GM23338 (cell line): ENCODE measurements around the gene ACTG2. TPM values are rescaled to one million over a fixed set of nuclear protein-coding genes. Genes with fewer than 3 reads are reported as not detected.

Source experiments
- ATAC-seq: fragments of 200-7000 bp; cut with Tn5 transposase; 3 replicates; pipeline ENCODE4 v1.9.1; 2020
- DNase-seq: peaks from one replicate; pipeline ENCODE4 v3.0.0-alpha.2; 2015; ENCODE audit warnings: low spot score
- H2AFZ ChIP-seq: fragments of 200-600 bp; sonication (generic); 2 replicates; pipeline ENCODE4 v1.8.0; 2016; ENCODE audit warnings: antibody characterized with exemption, mild to moderate bottlenecking, moderate library complexity
- H3F3A ChIP-seq: fragments of 200-600 bp; sonication (generic); replicated peaks from 2 replicates; pipeline ENCODE4 v1.8.0; 2017; ENCODE audit warnings: antibody characterized with exemption, mixed run types, low read depth
- H3K27ac ChIP-seq: fragments of 200-600 bp; sonication (generic); 2 replicates; pipeline ENCODE4 v1.6.1; 2016; ENCODE audit warnings: low read depth
- H3K27me3 ChIP-seq: fragments of 200-600 bp; sonication (generic); 2 replicates; pipeline ENCODE4 v1.8.0; 2016; ENCODE audit warnings: mild to moderate bottlenecking, mixed run types, moderate library complexity; ENCODE audit not compliant: insufficient read depth
- H3K36me3 ChIP-seq: fragments of 200-600 bp; sonication (generic); 2 replicates; pipeline ENCODE4 v1.8.0; 2016; ENCODE audit warnings: mild to moderate bottlenecking; ENCODE audit not compliant: insufficient read depth
- H3K4me1 ChIP-seq: fragments of 200-600 bp; sonication (generic); 2 replicates; pipeline ENCODE4 v1.8.0; 2016; ENCODE audit warnings: mild to moderate bottlenecking, moderate library complexity; ENCODE audit not compliant: insufficient read depth
- H3K4me2 ChIP-seq: fragments of 200-600 bp; sonication (generic); 2 replicates; pipeline ENCODE4 v1.7.1; 2017; ENCODE audit warnings: mixed run types
- H3K4me3 ChIP-seq: fragments of 200-600 bp; sonication (generic); 2 replicates; pipeline ENCODE4 v1.6.1; 2016; ENCODE audit warnings: mixed run types
- H3K79me2 ChIP-seq: fragments of 200-600 bp; sonication (generic); replicated peaks from 2 replicates; pipeline ENCODE4 v1.8.0; 2017; ENCODE audit warnings: mild to moderate bottlenecking; ENCODE audit not compliant: insufficient read depth
- H3K9me2 ChIP-seq: fragments of 200-600 bp; sonication (generic); 2 replicates; pipeline ENCODE4 v1.8.0; 2017; ENCODE audit not compliant: insufficient read depth
- H4K20me1 ChIP-seq: fragments of 200-600 bp; sonication (generic); replicated peaks from 2 replicates; pipeline ENCODE4 v1.8.0; 2017; ENCODE audit warnings: mild to moderate bottlenecking; ENCODE audit not compliant: insufficient read depth
- H3K27ac Mint-ChIP-seq: 2 replicates; pipeline ENCODE4 v1.8.0; 2020; ENCODE audit warnings: inconsistent platforms, mild to moderate bottlenecking, moderate library complexity, mixed read lengths
- H3K27me3 Mint-ChIP-seq: 3 replicates; pipeline ENCODE4 v1.8.0; 2022; ENCODE audit warnings: low read depth, mild to moderate bottlenecking, moderate library complexity, mixed read lengths, inconsistent platforms; ENCODE audit not compliant: insufficient read depth, poor library complexity
- H3K36me3 Mint-ChIP-seq: 3 replicates; pipeline ENCODE4 v1.8.0; 2021; ENCODE audit warnings: low read depth, mild to moderate bottlenecking, inconsistent platforms, moderate library complexity, mixed read lengths
- H3K4me1 Mint-ChIP-seq: 3 replicates; pipeline ENCODE4 v1.8.0; 2020; ENCODE audit warnings: mild to moderate bottlenecking, inconsistent platforms, mixed read lengths
- H3K4me3 Mint-ChIP-seq: 3 replicates; pipeline ENCODE4 v1.8.0; 2021; ENCODE audit warnings: moderate library complexity, mild to moderate bottlenecking, inconsistent platforms, mixed read lengths
- H3K9me3 Mint-ChIP-seq: 3 replicates; pipeline ENCODE4 v1.8.0; 2020; ENCODE audit warnings: moderate library complexity, mild to moderate bottlenecking, inconsistent platforms, mixed read lengths
- CREB1 ChIP-seq: fragments of 250-450 bp; sonication (Bioruptor Pico); IDR thresholded peaks from 2 replicates; pipeline ENCODE4 v1.5.0; 2020; ENCODE audit warnings: low read depth, mild to moderate bottlenecking, moderate library complexity
- EZH2phosphoT487 ChIP-seq: fragments of 200-600 bp; sonication (generic); IDR thresholded peaks from one replicate; pipeline ENCODE4 v1.8.1; 2018; ENCODE audit warnings: antibody characterized with exemption; ENCODE audit not compliant: unreplicated experiment
- JUNB ChIP-seq: IDR thresholded peaks from one replicate; pipeline ENCODE4 v1.6.1; 2016; ENCODE audit warnings: antibody characterized with exemption; ENCODE audit not compliant: unreplicated experiment
- NANOG ChIP-seq: IDR thresholded peaks from 2 replicates; pipeline ENCODE4 v1.6.1; 2016; ENCODE audit warnings: antibody characterized with exemption, borderline replicate concordance
- POLR2AphosphoS5 ChIP-seq: IDR thresholded peaks from 2 replicates; pipeline ENCODE4 v1.6.1; 2016; ENCODE audit warnings: antibody characterized with exemption, low read depth
- STAT1 ChIP-seq: IDR thresholded peaks from one replicate; pipeline ENCODE4 v1.6.1; 2016; ENCODE audit warnings: antibody characterized with exemption; ENCODE audit not compliant: unreplicated experiment
- ZNF114 ChIP-seq: fragments of 250-450 bp; sonication (Bioruptor Pico); IDR thresholded peaks from 2 replicates; pipeline ENCODE4 v1.5.0; 2020; ENCODE audit warnings: mild to moderate bottlenecking, moderate library complexity
- ZNF331 ChIP-seq: fragments of 250-450 bp; sonication (Bioruptor Pico); IDR thresholded peaks from 2 replicates; pipeline ENCODE4 v1.5.0; 2020; ENCODE audit warnings: low read depth, mild to moderate bottlenecking, moderate library complexity
- polyA plus RNA-seq: library from polyadenylated mRNA; unstranded; fragments of >200 nt; fragmentation: Nextera tagmentation; extraction: Ambion mirVana; gene quantifications from 2 replicates; pipeline ENCODE4 v1.2.1, GENCODE V29; 2016
- total RNA-seq: library from RNA; depleted of rRNA; stranded (reverse); fragments of >200 nt; shearing (Covaris generic); gene quantifications from 2 replicates; pipeline ENCODE4 v1.2.3, GENCODE V29; 2014
- TF ChIP-seq, protein P1 (sequence below), 2 experiments: fragments of 200-600 bp in 1 of 2; sonication (generic) in 1 of 2; conservative IDR thresholded peaks; 2 replicates each; pipeline versions ENCODE4 v1.5.1 to v1.6.1; 2016 to 2017; ENCODE audit warnings: antibody characterized with exemption in 2 of 2, low read depth in 2 of 2, mild to moderate bottlenecking in 2 of 2, moderate library complexity in 1 of 2
- TF ChIP-seq, protein P2 (sequence below): IDR thresholded peaks from 2 replicates; pipeline ENCODE4 v1.6.1; 2016; ENCODE audit warnings: antibody characterized with exemption

ACTG2 gene
- total and polyA plus RNA-seq, 2 experiments from 2014 or later = 8.0 to 8.5 TPM

DNA sequence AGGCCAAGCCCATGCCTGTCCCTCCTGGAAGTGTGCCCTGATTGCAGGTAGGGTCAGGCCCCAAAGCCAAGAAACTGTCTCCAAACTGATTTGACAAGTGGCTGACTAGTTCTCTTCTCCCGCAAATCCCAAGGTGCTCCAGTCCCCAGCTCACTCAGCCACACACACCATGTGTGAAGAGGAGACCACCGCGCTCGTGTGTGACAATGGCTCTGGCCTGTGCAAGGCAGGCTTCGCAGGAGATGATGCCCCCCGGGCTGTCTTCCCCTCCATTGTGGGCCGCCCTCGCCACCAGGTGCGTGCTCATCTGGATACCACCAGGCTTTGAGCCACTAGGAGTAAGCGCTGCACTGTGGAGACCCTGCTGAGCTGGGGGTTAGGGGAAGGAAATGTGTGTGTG is 8.3 kb downstream of the ACTG2 start:
- Histone ChIP-seq H3K36me3 (no peaks in the 10 kb centered on the region), H3K27ac (no peak overlapping the region), H3K4me3 (no peak overlapping the region), H2AFZ (no peak overlapping the region), H3K79me2 (no peaks in the 10 kb centered on the region), H3K4me2 (no peak overlapping the region), H3K4me1 (no peaks in the 10 kb centered on the region), H3K9me2 (no peaks in the 10 kb centered on the region), H3F3A (no peaks in the 10 kb centered on the region), H4K20me1 (no peaks in the 10 kb centered on the region), H3K27me3 (no peaks in the 10 kb centered on the region)
- H3K27me3 Mint-ChIP-seq = peaks cover 2% of the 10 kb centered on the region
- TF ChIP-seq NANOG (no peak), ZNF331 (CRISPR knock-in tag) (no peak), POLR2AphosphoS5 (no peak)
- TF ChIP-seq, protein P1, sequence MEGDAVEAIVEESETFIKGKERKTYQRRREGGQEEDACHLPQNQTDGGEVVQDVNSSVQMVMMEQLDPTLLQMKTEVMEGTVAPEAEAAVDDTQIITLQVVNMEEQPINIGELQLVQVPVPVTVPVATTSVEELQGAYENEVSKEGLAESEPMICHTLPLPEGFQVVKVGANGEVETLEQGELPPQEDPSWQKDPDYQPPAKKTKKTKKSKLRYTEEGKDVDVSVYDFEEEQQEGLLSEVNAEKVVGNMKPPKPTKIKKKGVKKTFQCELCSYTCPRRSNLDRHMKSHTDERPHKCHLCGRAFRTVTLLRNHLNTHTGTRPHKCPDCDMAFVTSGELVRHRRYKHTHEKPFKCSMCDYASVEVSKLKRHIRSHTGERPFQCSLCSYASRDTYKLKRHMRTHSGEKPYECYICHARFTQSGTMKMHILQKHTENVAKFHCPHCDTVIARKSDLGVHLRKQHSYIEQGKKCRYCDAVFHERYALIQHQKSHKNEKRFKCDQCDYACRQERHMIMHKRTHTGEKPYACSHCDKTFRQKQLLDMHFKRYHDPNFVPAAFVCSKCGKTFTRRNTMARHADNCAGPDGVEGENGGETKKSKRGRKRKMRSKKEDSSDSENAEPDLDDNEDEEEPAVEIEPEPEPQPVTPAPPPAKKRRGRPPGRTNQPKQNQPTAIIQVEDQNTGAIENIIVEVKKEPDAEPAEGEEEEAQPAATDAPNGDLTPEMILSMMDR (conservative IDR thresholded peaks at IDR 0.05; ENCODE audit: low read depth in 2 of 2) = no peak
- peaks cover 5% of the 10 kb centered on the region; the same call in 2 of the 3 replicates for H3K4me1 Mint-ChIP-seq
- DNase-seq (no peak), ATAC-seq (no peak)
- H3K36me3 Mint-ChIP-seq = no peaks in the 10 kb centered on the region
- no peak overlapping the region for H3K27ac Mint-ChIP-seq
- H3K9me3 Mint-ChIP-seq = no peaks in the 10 kb centered on the region
- no peak overlapping the region for H3K4me3 Mint-ChIP-seq

DNA sequence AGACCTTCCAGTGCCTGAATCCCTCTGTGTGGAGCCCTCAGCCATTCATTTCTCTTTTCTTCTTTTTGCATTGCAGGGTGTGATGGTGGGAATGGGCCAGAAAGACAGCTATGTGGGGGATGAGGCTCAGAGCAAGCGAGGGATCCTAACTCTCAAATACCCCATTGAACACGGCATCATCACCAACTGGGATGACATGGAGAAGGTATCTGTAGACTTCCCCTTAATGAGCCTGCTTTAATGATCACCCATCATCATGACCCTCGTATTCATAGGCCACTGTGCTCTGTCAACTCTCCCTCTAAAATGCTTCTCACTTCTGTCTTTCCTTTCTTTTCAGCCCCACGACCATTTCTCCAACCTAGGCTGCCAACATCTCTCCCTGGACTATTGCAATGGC is 9.5 kb downstream of the ACTG2 start:
- Histone ChIP-seq H3K4me1 (no peaks in the 10 kb centered on the region), H3K27ac (no peak overlapping the region), H3K27me3 (no peaks in the 10 kb centered on the region), H4K20me1 (no peaks in the 10 kb centered on the region), H3K9me2 (no peaks in the 10 kb centered on the region), H2AFZ (no peak overlapping the region), H3F3A (no peaks in the 10 kb centered on the region), H3K36me3 (no peaks in the 10 kb centered on the region), H3K4me3 (no peak overlapping the region), H3K4me2 (no peak overlapping the region), H3K79me2 (no peaks in the 10 kb centered on the region)
- ATAC-seq = no peak
- no peak for DNase-seq
- no peak for TF ChIP-seq ZNF114 (CRISPR knock-in tag)
- no peak for TF ChIP-seq EZH2phosphoT487
- TF ChIP-seq, protein P2, sequence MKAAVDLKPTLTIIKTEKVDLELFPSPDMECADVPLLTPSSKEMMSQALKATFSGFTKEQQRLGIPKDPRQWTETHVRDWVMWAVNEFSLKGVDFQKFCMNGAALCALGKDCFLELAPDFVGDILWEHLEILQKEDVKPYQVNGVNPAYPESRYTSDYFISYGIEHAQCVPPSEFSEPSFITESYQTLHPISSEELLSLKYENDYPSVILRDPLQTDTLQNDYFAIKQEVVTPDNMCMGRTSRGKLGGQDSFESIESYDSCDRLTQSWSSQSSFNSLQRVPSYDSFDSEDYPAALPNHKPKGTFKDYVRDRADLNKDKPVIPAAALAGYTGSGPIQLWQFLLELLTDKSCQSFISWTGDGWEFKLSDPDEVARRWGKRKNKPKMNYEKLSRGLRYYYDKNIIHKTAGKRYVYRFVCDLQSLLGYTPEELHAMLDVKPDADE = no peak
- no peak for TF ChIP-seq JUNB
- no peak for TF ChIP-seq STAT1
- TF ChIP-seq CREB1 (CRISPR knock-in tag) = no peak
- TF ChIP-seq POLR2AphosphoS5 = no peak
- no peak for TF ChIP-seq NANOG
- H3K4me1 Mint-ChIP-seq = peaks cover 5% of the 10 kb centered on the region; the same call in 2 of the 3 replicates
- H3K36me3 Mint-ChIP-seq = no peaks in the 10 kb centered on the region
- no peak overlapping the region for H3K27ac Mint-ChIP-seq
- no peaks in the 10 kb centered on the region for H3K9me3 Mint-ChIP-seq
- no peaks in the 10 kb centered on the region for H3K27me3 Mint-ChIP-seq
- H3K4me3 Mint-ChIP-seq = no peak overlapping the region
